Parathyroid adenoma (tissue), 2 donors: Measurements from ENCODE around the gene MUC20.
"Not testable (repeated sequence)": the region's sequence is repeated elsewhere in the genome, so short reads cannot be mapped to it uniquely, and the experiment has no call there.

Experiments
- H2AFZ ChIP-seq: fragments of 300-600 bp; sonication (generic); one replicate; pipeline ENCODE4 v1.7.0; 2017; ENCODE audit warnings: antibody characterized with exemption, mild to moderate bottlenecking
- H3K27ac ChIP-seq: fragments of 300-600 bp; sonication (generic); one replicate; pipeline ENCODE4 v1.7.0; 2017
- H3K27me3 ChIP-seq: fragments of 300-600 bp; sonication (generic); one replicate; pipeline ENCODE4 v1.7.0; 2017; ENCODE audit warnings: low read length; ENCODE audit not compliant: control insufficient read depth, insufficient read depth
- H3K36me3 ChIP-seq: fragments of 300-600 bp; sonication (generic); one replicate; pipeline ENCODE4 v1.7.0; 2017; ENCODE audit warnings: low read length; ENCODE audit not compliant: control insufficient read depth, insufficient read depth
- H3K4me1 ChIP-seq: fragments of 300-600 bp; sonication (generic); one replicate; pipeline ENCODE4 v1.7.0; 2017; ENCODE audit warnings: control low read depth
- H3K4me2 ChIP-seq: fragments of 300-600 bp; sonication (generic); one replicate; pipeline ENCODE4 v1.7.0; 2017; ENCODE audit warnings: low read length
- H3K4me3 ChIP-seq: fragments of 300-600 bp; sonication (generic); one replicate; pipeline ENCODE4 v1.7.0; 2017; ENCODE audit warnings: low read depth, low read length
- H3K79me2 ChIP-seq: fragments of 300-600 bp; sonication (generic); one replicate; pipeline ENCODE4 v1.7.0; 2017; ENCODE audit warnings: control low read depth
- H3K9ac ChIP-seq: fragments of 300-600 bp; sonication (generic); one replicate; pipeline ENCODE4 v1.7.0; 2017; ENCODE audit warnings: mild to moderate bottlenecking
- H3K9me3 ChIP-seq: fragments of 300-600 bp; sonication (generic); one replicate; pipeline ENCODE4 v1.7.0; 2017; ENCODE audit warnings: low read length; ENCODE audit not compliant: control insufficient read depth
- TF ChIP-seq, protein P1 (sequence below): fragments of 300-600 bp; sonication (generic); IDR thresholded peaks from one replicate; pipeline ENCODE4 v1.7.0; 2017; ENCODE audit warnings: antibody characterized with exemption, mild to moderate bottlenecking
- donor health status: primary hyperparathyroidism.

MUC20 gene

DNA sequence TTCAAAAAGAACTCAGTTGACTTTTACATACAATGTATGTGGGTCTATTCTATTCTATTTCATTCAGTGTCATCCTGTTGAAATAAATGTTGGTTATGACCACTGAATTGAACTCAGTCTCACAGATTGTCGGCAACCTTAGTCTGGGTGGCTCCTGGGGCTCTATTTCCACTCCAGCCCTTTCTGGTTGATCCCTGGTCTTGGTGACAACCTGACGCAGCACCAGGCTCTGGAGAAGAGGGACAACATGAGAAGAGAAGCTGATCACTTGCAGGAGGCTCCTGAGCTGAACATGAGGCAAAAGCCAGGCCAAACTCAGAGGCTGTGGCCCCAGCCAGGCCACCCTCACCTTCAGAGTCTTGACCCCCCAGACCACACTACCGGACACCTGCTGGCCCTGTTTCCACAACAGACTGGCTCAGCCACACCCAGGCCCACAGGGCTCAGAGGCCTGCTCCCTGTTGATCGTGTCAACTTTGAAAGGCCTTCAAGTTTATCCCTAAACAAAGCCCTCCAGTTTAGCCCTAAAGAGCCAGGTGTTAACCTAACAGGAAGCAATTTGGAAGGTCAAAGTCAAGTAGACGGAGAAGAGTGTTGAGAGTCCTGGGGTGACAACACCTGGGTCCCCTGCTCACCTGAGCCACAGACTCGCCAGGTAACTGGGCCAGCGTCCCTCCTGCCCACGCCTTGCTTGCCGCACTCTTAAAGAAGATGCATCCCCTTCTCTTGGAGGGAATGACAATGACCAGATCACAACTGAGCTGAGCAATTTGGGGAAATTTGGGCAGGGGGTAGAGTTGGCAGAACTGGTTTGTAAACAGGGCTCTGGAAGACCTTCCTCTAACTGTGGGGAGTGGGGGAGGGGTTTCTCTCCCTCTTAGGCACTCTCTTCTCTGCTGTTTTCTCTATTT is 15.4 kb upstream of the MUC20 start:
- Histone ChIP-seq H3K27ac (no peak overlapping the region), H3K4me2 (no peak overlapping the region), H3K27me3 (no peaks in the 10 kb centered on the region), H3K36me3 (no peaks in the 10 kb centered on the region), H3K79me2 (no peaks in the 10 kb centered on the region), H3K9ac (no peak overlapping the region), H3K4me1 (no peaks in the 10 kb centered on the region), H3K4me3 (no peak overlapping the region), H3K9me3 (no peaks in the 10 kb centered on the region), H2AFZ (no peak overlapping the region)
- TF ChIP-seq, protein P1, sequence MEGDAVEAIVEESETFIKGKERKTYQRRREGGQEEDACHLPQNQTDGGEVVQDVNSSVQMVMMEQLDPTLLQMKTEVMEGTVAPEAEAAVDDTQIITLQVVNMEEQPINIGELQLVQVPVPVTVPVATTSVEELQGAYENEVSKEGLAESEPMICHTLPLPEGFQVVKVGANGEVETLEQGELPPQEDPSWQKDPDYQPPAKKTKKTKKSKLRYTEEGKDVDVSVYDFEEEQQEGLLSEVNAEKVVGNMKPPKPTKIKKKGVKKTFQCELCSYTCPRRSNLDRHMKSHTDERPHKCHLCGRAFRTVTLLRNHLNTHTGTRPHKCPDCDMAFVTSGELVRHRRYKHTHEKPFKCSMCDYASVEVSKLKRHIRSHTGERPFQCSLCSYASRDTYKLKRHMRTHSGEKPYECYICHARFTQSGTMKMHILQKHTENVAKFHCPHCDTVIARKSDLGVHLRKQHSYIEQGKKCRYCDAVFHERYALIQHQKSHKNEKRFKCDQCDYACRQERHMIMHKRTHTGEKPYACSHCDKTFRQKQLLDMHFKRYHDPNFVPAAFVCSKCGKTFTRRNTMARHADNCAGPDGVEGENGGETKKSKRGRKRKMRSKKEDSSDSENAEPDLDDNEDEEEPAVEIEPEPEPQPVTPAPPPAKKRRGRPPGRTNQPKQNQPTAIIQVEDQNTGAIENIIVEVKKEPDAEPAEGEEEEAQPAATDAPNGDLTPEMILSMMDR = no peak

DNA sequence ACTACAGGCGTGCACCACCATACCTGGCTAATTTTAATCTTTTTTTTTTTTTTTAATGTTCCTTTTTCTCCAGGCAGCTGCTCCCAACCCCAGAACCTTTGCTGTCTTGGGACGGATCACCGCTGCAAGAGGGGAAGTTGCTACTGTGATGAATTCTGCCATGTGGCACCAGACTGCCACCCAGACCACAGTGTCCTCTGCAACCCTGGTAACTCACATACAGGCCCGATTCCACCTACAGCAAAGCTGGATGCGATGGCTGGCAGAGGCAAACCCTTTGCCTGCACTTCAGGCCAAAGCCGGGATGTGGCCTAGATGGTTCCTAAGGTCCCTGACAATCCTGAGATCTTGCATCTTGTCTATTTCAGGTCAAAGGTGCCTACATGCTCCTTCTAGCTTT is 12.7 kb upstream of the MUC20 start:
- H3K79me2 ChIP-seq = peaks cover 3% of the 10 kb centered on the region

DNA sequence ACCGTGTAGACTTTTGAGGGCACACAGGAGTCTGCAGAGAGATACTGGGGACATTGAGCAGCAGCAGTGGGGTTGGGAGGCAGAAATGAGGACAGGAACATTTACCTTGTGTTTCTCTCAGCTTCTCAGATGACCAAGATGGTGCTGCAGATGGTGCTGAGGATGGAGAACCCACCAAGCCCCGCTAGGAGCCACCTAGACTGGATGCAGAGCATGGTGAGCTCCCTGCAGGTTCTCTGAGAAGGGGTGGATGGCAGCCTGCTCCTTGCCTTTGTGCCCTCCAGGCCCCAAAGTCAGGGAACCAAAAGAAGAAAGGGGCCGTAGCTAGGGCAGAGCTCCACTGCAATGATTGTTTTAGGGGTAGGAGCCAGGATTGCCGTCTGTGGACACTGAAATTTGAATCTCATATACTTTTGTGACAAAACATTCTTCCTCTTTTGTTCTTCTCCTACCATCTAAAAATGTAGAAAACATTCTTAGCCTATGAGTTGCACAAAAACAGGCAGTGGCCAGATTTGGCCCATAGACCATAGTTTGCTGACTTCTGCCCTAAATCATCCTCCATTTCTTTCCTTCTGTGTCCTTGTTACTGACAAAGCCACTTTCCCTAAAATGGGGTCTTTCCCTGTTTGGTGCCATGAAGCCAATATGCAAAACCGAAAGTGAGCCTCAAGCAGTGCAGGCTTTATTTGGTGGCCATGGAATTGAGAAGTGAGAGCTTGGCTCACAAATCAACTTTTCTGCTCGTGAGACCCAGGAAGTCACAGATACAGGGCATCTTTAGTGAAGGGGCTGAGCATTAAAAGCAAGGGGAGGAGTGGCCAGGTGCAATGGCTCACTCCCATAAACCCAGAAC is 11.9 kb upstream of the MUC20 start:
- Histone ChIP-seq H3K27me3 (no peaks in the 10 kb centered on the region), H3K79me2 (peaks cover 3% of the 10 kb centered on the region), H3K9ac (no peak overlapping the region), H3K4me3 (no peak overlapping the region), H2AFZ (no peak overlapping the region), H3K36me3 (no peaks in the 10 kb centered on the region), H3K4me1 (no peaks in the 10 kb centered on the region), H3K9me3 (no peaks in the 10 kb centered on the region), H3K27ac (no peak overlapping the region), H3K4me2 (no peak overlapping the region)
- TF ChIP-seq, protein P1 = no peak

More for the DNA sequence above, 12.7 kb upstream of the MUC20 start:
- Histone ChIP-seq H3K4me3 (no peak overlapping the region), H3K9me3 (no peaks in the 10 kb centered on the region), H3K27me3 (no peaks in the 10 kb centered on the region), H3K27ac (no peak overlapping the region), H3K4me1 (no peaks in the 10 kb centered on the region), H3K36me3 (no peaks in the 10 kb centered on the region), H3K9ac (no peak overlapping the region), H3K4me2 (no peak overlapping the region), H2AFZ (no peak overlapping the region)
- TF ChIP-seq, protein P1 = no peak

DNA sequence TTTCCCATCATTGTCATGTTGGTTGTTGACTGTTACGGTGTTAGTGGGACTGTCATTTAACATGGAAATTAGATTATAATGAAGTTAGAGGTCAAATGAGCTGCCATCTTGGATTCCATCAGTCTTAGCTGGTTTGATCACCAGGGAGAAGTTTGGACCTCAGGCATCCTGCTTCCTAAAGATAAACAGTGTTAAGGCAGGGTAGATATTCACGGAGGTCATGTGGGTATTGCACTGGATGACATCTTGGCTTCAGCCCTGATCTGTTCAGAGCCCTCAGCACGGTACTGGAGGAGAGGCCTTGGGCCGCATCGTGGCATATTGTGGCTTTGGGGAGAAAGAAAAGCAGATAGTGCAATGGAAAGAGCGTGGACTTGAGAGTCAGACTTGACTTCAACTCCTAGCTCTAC is 11.1 kb upstream of the MUC20 start:
- no peak overlapping the region for H2AFZ ChIP-seq
- no peak overlapping the region for H3K27ac ChIP-seq
- no peaks in the 10 kb centered on the region for H3K36me3 ChIP-seq
- H3K79me2 ChIP-seq = peaks cover 3% of the 10 kb centered on the region
- H3K9me3 ChIP-seq = no peaks in the 10 kb centered on the region
- H3K9ac ChIP-seq = no peak overlapping the region
- TF ChIP-seq, protein P1 = no peak
- H3K4me3 ChIP-seq = no peak overlapping the region
- no peaks in the 10 kb centered on the region for H3K27me3 ChIP-seq
- no peak overlapping the region for H3K4me2 ChIP-seq
- no peaks in the 10 kb centered on the region for H3K4me1 ChIP-seq

DNA sequence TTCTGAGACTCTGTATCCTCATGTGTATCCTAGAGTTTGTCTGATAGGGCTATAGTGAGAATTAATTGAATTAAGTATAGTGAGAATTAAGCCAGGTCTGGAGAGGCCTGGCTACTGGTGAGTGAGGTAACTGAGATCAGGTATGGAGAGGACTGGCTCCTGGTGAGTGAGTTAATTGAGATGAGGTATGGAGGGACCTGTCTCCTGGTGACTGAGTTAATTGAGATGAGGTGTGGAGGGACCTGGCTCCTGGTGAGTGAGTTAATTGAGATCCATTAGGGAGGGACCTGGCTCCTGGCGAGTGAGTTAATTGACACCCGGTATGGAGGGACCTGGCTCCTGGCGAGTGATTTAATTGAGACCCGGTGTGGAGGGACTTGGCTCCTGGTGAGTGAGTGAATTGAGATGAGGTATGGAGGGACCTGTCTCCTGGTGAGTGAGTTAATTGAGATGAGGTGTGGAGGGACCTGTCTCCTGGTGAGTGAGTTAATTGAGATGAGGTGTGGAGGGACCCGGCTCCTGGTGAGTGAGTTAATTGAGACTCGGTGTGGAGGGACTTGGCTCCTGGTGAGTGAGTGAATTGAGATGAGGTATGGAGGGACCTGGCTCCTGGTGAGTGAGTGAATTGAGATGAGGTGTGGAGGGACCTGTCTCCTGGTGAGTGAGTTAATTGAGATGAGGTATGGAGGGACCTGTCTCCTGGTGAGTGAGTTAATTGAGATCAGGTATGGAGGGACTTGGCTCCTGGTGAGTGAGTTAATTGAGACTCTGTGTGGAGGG is 10.5 kb upstream of the MUC20 start:
- not testable (repeated sequence) for H3K27ac ChIP-seq, H3K36me3 ChIP-seq, H3K27me3 ChIP-seq, H3K9ac ChIP-seq, H2AFZ ChIP-seq, H3K4me3 ChIP-seq, H3K4me1 ChIP-seq, H3K9me3 ChIP-seq, H3K4me2 ChIP-seq, H3K79me2 ChIP-seq

DNA sequence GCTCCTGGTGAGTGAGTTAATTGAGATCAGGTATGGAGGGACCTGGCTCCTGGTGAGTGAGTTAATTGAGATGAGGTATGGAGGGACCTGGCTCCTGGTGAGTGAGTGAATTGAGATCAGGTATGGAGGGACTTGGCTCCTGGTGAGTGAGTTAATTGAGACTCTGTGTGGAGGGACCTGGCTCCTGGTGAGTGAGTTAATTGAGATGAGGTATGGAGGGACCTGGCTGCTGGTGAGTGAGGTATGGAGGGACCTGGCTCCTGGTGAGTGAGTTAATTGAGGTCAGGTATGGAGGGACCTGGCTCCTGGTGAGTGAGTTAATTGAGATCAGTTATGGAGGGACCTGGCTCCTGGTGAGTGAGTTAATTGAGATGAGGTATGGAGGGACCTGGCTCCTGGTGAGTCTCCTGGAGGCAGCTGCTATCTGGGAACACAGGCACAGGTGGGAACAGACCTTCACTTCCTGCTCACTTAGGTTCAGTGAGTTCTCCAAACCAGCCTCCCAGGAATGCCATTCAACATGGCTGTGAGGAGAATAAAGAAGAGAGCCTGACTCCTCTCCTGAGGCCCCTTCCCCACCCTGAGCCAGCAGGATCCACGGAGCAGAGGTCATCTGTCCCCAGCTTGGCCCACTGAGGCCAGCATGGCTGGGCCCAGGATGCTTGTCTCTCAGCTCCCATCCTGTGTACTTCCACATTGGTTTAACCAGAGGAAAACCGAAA is 9.5 kb upstream of the MUC20 start:
- not testable (repeated sequence) for H3K9ac ChIP-seq, H2AFZ ChIP-seq, H3K9me3 ChIP-seq, H3K27me3 ChIP-seq, H3K27ac ChIP-seq, H3K79me2 ChIP-seq, H3K4me1 ChIP-seq, H3K36me3 ChIP-seq, H3K4me3 ChIP-seq, H3K4me2 ChIP-seq
